Progenitor cell of endocrine pancreas (in vitro differentiated cells): ENCODE data around the gene APOC4. TPM values are rescaled to one million over a fixed set of nuclear protein-coding genes. Genes with fewer than 3 reads are reported as not detected.

Experiments used
- DNase-seq: peaks from one replicate; pipeline ENCODE4 v3.0.0; 2021; ENCODE audit warnings: low spot score; ENCODE audit not compliant: unreplicated experiment
- H3K27ac Mint-ChIP-seq: 2 replicates; pipeline ENCODE4 v1.8.0; 2021; ENCODE audit warnings: mild to moderate bottlenecking, moderate library complexity, mixed read lengths
- H3K27me3 Mint-ChIP-seq: 2 replicates; pipeline ENCODE4 v1.8.0; 2021; ENCODE audit warnings: mixed read lengths
- H3K36me3 Mint-ChIP-seq: 2 replicates; pipeline ENCODE4 v1.8.0; 2022; ENCODE audit warnings: mixed read lengths; ENCODE audit not compliant: insufficient read depth
- H3K4me1 Mint-ChIP-seq: 2 replicates; pipeline ENCODE4 v1.8.0; 2021; ENCODE audit warnings: low read depth, mixed read lengths
- H3K4me3 Mint-ChIP-seq: 2 replicates; pipeline ENCODE4 v1.8.0; 2021; ENCODE audit warnings: low read depth, mild to moderate bottlenecking, moderate library complexity, mixed read lengths
- H3K9me3 Mint-ChIP-seq: 2 replicates; pipeline ENCODE4 v1.8.0; 2021; ENCODE audit warnings: low read depth, mixed read lengths
- CTCF ChIP-seq: fragments of 200-600 bp; sonication (generic); IDR thresholded peaks from one replicate; pipeline ENCODE4 v1.5.0; 2021; ENCODE audit warnings: antibody characterized with exemption, mild to moderate bottlenecking; ENCODE audit not compliant: unreplicated experiment
- total RNA-seq: library from RNA; stranded (reverse); gene quantifications from 2 replicates; pipeline ENCODE4 v1.2.1, GENCODE V29; 2021

APOC4 gene
- total RNA-seq, 1 donor from 2014 or later: not detected

- Mint-ChIP-seq H3K27ac (no peak overlapping the region), H3K4me1 (no peaks in the 10 kb centered on the region), H3K9me3 (no peaks in the 10 kb centered on the region), H3K27me3 (no peaks in the 10 kb centered on the region), H3K4me3 (no peak overlapping the region), H3K36me3 (peaks cover 13% of the 10 kb centered on the region)
- peak; percentile 47 for DNase-seq
- TF ChIP-seq CTCF: peak; percentile 61
Measured at GRCh38 chr19:44988896-44989556, 47.0 kb downstream of the APOC4 start.

GRCh38 chr19:44990459-44990858 is 48.4 kb downstream of the APOC4 start:
- Mint-ChIP-seq H3K4me1 (no peaks in the 10 kb centered on the region), H3K36me3 (peaks cover 11% of the 10 kb centered on the region), H3K9me3 (no peaks in the 10 kb centered on the region), H3K27me3 (no peaks in the 10 kb centered on the region), H3K27ac (no peak overlapping the region), H3K4me3 (no peak overlapping the region)
- no peak for DNase-seq
- TF ChIP-seq CTCF: no peak

DNA sequence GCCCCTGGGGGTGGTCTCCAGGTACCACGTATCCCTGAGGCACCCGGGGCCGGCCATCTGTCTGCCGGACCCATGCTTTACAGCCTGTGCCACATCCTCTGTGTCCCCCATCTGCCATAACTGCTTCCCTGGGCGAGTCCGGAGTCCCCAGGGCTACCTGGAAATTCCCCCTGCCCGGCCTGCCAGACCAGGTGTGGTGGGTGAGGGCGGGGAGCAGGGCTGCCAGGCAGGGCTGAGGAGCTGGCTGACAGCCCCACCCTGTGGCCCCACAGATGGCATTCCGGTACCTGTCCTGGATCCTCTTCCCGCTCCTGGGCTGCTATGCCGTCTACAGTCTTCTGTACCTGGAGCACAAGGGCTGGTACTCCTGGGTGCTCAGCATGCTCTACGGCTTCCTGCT is 48.9 kb downstream of the APOC4 start:
- Mint-ChIP-seq H3K9me3 (no peaks in the 10 kb centered on the region), H3K4me1 (no peaks in the 10 kb centered on the region), H3K27me3 (no peaks in the 10 kb centered on the region), H3K36me3 (peaks cover 11% of the 10 kb centered on the region), H3K27ac (no peak overlapping the region), H3K4me3 (no peak overlapping the region)
- no peak for DNase-seq
- TF ChIP-seq CTCF: no peak

DNA sequence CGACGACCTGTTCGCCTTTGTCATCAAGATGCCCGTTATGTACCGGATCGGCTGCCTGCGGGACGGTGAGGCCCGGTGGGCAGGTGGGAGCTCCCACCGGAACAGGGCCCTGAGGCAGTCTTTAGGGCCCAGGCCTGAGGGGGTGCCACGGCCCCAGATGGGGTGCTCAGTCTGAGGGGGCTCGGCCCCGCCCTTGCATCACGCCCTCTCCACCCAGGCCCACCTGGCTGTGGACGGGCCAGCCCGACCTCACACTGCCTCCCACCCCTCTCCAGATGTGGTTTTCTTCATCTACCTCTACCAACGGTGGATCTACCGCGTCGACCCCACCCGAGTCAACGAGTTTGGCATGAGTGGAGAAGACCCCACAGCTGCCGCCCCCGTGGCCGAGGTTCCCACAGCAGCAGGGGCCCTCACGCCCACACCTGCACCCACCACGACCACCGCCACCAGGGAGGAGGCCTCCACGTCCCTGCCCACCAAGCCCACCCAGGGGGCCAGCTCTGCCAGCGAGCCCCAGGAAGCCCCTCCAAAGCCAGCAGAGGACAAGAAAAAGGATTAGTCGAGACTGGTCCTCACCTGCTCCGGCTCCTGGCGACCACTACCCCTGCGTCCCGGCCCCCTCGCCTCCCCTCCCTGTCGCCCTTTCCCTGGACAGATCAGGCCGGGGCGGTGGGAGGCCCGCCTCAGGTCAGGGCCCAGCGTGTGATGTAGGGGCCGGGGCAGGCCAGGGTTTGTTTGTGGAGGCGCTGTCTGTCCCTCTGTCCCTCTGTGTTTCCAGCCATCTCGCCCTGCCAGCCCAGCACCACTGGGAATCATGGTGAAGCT is 50.5 kb downstream of the APOC4 start:
- H3K36me3 Mint-ChIP-seq: peaks cover 8% of the 10 kb centered on the region
- H3K27ac Mint-ChIP-seq: no peak overlapping the region
- H3K4me3 Mint-ChIP-seq: no peak overlapping the region
- DNase-seq: no peak
- H3K4me1 Mint-ChIP-seq: no peaks in the 10 kb centered on the region
- no peaks in the 10 kb centered on the region for H3K9me3 Mint-ChIP-seq
- no peaks in the 10 kb centered on the region for H3K27me3 Mint-ChIP-seq
- no peak for TF ChIP-seq CTCF

GRCh38 chr19:44993526-44993925 is 51.5 kb downstream of the APOC4 start:
- no peaks in the 10 kb centered on the region for H3K4me1 Mint-ChIP-seq
- H3K4me3 Mint-ChIP-seq: no peak overlapping the region
- peaks cover 8% of the 10 kb centered on the region for H3K36me3 Mint-ChIP-seq
- TF ChIP-seq CTCF: no peak
- no peak for DNase-seq
- no peaks in the 10 kb centered on the region for H3K9me3 Mint-ChIP-seq
- H3K27ac Mint-ChIP-seq: peak overlapping the region; percentile 24
- H3K27me3 Mint-ChIP-seq: peaks cover 4% of the 10 kb centered on the region
